Neural cell (in vitro differentiated cells): ENCODE results near the gene ITGB6.

Experiments
- EZH2 ChIP-seq: fragments of 200-600, 300-800 bp; shearing (Covaris generic), sonication (generic); IDR thresholded peaks from 2 replicates; pipeline ENCODE4 v1.6.1; 2014; ENCODE audit warnings: antibody characterized with exemption, low read length, borderline replicate concordance, mild to moderate bottlenecking; ENCODE audit not compliant: insufficient read depth, poor library complexity, severe bottlenecking
- MXI1 ChIP-seq: fragments of 450-650 bp; conservative IDR thresholded peaks from 2 replicates; pipeline ENCODE4 v1.6.1; 2014; ENCODE audit warnings: antibody characterized with exemption, mild to moderate bottlenecking; ENCODE audit not compliant: poor library complexity, severe bottlenecking
- POLR2AphosphoS5 ChIP-seq: IDR thresholded peaks from 2 replicates; pipeline ENCODE4 v1.6.1; 2012
- RAD21 ChIP-seq: fragments of 450-650 bp; conservative IDR thresholded peaks from 2 replicates; pipeline ENCODE4 v1.6.1; 2014; ENCODE audit warnings: antibody characterized with exemption, mild to moderate bottlenecking, moderate library complexity
- SMC3 ChIP-seq: fragments of 450-650 bp; conservative IDR thresholded peaks from 2 replicates; pipeline ENCODE4 v1.6.1; 2014; ENCODE audit warnings: antibody characterized with exemption, mild to moderate bottlenecking, moderate library complexity; ENCODE audit not compliant: poor library complexity
- TAF1 ChIP-seq: IDR thresholded peaks from 2 replicates; pipeline ENCODE4 v1.6.1; 2012; ENCODE audit warnings: low read depth
- TF ChIP-seq, protein P1 (sequence below): fragments of 450-650 bp; IDR thresholded peaks from 2 replicates; pipeline ENCODE4 v1.5.1; 2014; ENCODE audit warnings: antibody characterized with exemption, mild to moderate bottlenecking, moderate library complexity; ENCODE audit not compliant: poor library complexity, severe bottlenecking
- TF ChIP-seq, protein P2 (sequence below): IDR thresholded peaks from 2 replicates; pipeline ENCODE4 v1.6.1; 2012; ENCODE audit warnings: borderline replicate concordance

DNA sequence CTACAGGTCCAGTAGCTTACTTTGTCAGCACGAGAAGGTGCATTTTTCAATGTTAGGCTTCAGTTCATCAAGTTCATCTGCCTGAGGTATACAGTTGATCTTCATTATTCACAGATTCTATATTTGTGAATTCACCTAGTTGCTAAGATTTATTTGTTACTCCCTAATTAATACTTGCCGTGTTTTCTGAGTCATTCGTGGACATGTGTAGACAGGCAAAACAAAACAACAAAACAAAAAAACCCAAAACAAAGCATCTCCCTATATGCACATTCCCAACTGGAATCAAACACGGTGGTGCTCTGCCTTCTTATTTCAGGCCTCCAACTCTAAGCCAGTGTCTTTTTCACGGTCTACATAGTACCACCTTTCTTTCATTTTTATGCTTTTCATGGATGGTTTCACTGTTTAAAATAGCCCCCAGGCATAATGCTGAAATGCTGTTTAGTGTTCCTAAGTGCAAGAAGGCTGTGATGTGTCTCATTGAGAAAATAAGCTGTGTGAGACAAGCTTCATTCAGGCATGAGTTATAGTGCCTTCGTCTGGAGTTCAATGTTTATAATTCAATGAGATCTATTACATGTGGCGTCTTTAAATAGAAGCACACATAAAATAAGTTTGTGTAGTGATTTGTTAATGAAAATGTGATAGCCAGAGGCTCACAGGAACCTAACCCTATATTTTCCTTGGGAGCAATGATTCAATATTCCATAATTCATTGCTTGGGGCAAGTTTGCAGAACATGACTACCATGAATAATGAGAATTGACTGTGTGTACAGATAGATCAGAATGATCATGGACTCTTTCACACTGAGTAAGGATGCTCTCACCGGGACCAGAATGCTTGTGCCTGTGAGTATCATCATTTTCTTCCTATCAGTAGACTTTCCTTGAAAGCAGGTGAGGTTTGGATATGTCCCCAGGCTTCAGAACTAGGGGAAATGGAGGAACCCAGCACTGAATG lies 24.6 kb downstream of the ITGB6 start:
- no peak for TF ChIP-seq POLR2AphosphoS5
- TF ChIP-seq, protein P1, sequence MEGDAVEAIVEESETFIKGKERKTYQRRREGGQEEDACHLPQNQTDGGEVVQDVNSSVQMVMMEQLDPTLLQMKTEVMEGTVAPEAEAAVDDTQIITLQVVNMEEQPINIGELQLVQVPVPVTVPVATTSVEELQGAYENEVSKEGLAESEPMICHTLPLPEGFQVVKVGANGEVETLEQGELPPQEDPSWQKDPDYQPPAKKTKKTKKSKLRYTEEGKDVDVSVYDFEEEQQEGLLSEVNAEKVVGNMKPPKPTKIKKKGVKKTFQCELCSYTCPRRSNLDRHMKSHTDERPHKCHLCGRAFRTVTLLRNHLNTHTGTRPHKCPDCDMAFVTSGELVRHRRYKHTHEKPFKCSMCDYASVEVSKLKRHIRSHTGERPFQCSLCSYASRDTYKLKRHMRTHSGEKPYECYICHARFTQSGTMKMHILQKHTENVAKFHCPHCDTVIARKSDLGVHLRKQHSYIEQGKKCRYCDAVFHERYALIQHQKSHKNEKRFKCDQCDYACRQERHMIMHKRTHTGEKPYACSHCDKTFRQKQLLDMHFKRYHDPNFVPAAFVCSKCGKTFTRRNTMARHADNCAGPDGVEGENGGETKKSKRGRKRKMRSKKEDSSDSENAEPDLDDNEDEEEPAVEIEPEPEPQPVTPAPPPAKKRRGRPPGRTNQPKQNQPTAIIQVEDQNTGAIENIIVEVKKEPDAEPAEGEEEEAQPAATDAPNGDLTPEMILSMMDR: no peak
- TF ChIP-seq TAF1: no peak
- no peak for TF ChIP-seq EZH2
- TF ChIP-seq, protein P2, sequence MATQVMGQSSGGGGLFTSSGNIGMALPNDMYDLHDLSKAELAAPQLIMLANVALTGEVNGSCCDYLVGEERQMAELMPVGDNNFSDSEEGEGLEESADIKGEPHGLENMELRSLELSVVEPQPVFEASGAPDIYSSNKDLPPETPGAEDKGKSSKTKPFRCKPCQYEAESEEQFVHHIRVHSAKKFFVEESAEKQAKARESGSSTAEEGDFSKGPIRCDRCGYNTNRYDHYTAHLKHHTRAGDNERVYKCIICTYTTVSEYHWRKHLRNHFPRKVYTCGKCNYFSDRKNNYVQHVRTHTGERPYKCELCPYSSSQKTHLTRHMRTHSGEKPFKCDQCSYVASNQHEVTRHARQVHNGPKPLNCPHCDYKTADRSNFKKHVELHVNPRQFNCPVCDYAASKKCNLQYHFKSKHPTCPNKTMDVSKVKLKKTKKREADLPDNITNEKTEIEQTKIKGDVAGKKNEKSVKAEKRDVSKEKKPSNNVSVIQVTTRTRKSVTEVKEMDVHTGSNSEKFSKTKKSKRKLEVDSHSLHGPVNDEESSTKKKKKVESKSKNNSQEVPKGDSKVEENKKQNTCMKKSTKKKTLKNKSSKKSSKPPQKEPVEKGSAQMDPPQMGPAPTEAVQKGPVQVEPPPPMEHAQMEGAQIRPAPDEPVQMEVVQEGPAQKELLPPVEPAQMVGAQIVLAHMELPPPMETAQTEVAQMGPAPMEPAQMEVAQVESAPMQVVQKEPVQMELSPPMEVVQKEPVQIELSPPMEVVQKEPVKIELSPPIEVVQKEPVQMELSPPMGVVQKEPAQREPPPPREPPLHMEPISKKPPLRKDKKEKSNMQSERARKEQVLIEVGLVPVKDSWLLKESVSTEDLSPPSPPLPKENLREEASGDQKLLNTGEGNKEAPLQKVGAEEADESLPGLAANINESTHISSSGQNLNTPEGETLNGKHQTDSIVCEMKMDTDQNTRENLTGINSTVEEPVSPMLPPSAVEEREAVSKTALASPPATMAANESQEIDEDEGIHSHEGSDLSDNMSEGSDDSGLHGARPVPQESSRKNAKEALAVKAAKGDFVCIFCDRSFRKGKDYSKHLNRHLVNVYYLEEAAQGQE: no peak
- TF ChIP-seq RAD21: no peak
- no peak for TF ChIP-seq MXI1
- no peak for TF ChIP-seq SMC3
